Mesenteric fat pad (tissue), 1 donor: ENCODE data around the gene MYO15B. TPM values are rescaled to one million over a fixed set of nuclear protein-coding genes. Genes with fewer than 3 reads are reported as not detected.
"Not testable (repeated sequence)": the region's sequence is repeated elsewhere in the genome, so short reads cannot be mapped to it uniquely, and the experiment has no call there.

ENCODE experiments used
- DNase-seq: peaks from one replicate; pipeline ENCODE4 v3.0.0-alpha.2; 2020; ENCODE audit warnings: low spot score
- total RNA-seq: library from RNA; stranded (reverse); fragmentation: NEBNext Ultra II Directional; extraction: Animal tissue kit (Norgen Biotek cat#: 25700); gene quantifications from one replicate; pipeline ENCODE4 v1.2.1, GENCODE V29; 2021
- donor health status: DM: yes; HTN: yes; CAD: no.

MYO15B gene
- total RNA-seq, 1 donor from 2014 or later: 110 TPM

DNA sequence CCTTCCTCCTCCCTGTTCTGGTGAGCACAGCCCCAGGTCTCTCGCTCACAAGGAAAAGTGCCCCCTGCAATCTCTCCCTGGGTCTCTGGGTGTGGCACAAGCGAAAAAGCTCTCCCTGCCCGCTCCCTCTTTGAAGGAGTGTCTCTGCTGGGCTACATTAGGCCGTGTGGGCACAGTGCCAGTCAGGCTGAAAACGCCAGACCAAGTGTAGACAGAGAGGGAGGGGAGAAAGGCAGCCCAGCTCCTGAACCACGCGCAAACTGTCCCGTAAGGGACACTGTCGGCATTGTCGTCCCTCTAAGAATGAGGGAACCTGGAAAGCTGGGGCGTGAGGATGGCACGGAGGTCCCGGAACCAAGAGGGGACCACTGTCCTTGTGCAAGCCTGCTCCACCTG lies 49.5 kb downstream of the MYO15B start:
- no peak for DNase-seq

- DNase-seq: no peak
These were observed 50.0 kb downstream of the MYO15B start for GRCh38 chr17:75637551-75637950.

GRCh38 chr17:75638039-75638438 lies 50.4 kb downstream of the MYO15B start:
- DNase-seq: not testable (repeated sequence)

GRCh38 chr17:75638893-75639292 lies 51.3 kb downstream of the MYO15B start:
- DNase-seq: no peak

- no peak for DNase-seq
These were observed 51.7 kb downstream of the MYO15B start for GRCh38 chr17:75639327-75639726.

GRCh38 chr17:75639771-75640555 lies 52.4 kb downstream of the MYO15B start:
- DNase-seq: no peak

- no peak for DNase-seq
These were observed 53.0 kb downstream of the MYO15B start for GRCh38 chr17:75640556-75641119.

GRCh38 chr17:75641343-75641742 lies 53.7 kb downstream of the MYO15B start:
- no peak for DNase-seq

DNA sequence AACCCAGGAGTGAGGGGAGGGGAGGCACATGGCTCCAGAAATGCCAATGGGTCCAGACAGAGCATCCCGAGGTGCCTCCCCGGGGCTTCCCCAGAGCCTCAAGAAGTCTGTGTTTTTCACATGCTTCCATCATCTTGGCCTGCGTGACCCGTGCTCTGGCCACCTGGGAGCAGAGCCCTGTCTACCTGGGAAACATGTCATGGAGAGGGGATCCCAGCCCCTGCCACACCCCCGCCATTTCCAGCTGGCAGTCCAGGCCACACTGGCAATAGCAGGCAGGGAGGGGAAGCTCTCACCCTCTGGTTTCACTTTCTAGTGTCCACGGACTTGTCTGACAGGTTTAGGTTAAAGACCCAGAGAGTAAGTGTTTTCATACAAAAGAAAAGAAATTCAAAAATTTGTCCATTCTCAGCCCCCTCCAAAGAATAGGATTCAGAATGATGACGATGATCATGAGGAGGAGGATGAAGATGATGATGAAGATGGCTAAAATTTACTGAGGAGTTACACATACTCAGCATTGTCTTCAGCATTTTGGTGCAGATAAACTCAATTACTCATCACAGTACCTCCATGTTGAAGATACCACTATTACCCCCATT lies 54.7 kb downstream of the MYO15B start:
- DNase-seq: no peak

- no peak for DNase-seq
These were observed 55.4 kb downstream of the MYO15B start for GRCh38 chr17:75642784-75643642.

GRCh38 chr17:75643643-75644017 lies 56.0 kb downstream of the MYO15B start:
- no peak for DNase-seq

- DNase-seq: no peak
These were observed 57.9 kb downstream of the MYO15B start for GRCh38 chr17:75645501-75645888.

DNA sequence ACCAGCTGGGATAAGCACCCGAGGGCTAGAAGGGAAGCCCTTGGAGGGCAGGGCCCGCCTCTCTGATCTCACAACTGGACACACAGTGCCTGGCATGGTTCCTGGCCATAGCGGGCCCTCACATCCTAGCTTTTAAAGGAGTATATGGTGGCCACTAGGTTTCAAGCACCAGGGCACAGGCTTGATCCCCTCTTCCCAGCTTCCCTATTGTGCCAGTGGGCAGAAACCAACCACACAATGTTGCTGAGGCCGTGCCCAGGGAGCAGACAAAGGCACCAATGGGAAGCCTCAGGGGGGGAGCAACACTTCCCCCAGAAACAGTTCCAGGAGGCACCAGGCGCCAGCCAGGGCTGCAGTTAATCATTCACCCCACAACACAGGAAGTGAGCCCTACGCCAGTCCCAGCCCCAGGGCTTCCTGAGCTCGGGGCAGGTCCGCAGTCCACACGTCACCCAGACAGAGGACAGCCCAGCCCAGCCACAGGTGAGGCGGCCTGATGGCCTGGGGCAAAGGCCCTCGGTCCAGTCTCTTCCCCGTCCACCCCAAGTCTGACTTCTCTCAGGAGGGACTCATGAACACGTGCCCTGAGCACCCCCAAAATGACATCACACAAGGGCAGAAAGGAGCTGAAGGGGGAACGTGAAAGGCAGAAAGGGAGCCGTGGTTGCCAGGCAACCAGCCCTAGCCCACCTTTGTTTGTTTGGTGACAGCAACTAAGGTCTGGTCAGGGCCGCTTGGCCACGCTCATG lies 58.5 kb downstream of the MYO15B start:
- no peak for DNase-seq

DNA sequence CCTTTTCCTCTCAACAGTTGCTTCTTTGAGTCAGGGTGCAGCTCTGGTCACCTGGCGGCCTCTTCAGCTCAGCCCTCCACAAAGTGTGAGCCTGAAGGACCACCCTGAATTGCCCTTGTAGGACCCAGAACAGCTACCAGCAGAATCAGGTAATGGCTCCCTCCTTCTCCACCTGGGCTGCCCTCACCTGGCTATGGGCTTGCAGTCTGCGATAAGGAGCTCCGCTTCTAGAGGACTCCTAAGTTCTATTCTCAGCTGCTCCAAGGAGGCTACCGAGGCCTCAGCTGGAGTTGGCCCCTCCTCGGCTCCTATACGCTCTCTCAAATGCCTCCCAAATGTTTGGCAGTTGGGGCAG lies 59.0 kb downstream of the MYO15B start:
- DNase-seq: no peak

DNA sequence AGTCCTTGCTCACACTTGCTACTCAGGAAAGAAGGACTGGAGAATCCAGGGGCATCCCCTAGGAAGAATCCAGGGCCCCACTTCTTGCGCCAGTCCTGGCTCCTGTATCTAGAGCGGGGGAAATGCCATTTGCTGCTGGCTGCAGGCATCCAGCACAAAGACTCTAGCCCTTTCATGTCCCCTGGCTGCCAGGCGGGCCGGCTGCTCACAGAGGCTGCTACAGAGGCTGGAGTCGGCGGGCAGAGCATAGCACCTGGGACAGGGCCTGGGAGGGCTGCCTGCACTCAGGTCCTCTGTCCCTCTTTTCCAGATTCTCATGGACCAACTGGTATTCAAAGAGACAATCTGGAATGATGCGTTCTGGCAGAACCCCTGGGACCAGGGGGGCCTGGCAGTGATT lies 59.5 kb downstream of the MYO15B start:
- no peak for DNase-seq

DNA sequence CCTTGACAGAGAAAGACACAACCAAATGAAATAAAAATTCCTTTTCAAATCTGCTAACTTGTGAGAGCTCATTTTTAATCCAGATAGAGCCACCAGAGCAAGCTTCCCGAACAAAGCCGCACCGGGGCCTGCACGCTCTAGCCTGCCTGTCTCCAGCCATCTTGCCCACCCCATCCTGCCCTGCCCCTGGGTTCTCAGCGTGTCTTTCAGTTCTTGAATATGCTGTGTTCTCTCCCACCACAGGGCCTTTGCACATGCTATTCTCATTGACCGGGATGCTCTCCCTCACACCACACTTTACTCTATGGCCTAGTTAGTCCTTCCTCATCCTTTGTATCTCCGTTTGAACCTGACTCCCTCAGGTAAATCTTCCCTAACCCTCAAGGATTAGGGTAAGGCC lies 60.3 kb downstream of the MYO15B start:
- DNase-seq: no peak

DNA sequence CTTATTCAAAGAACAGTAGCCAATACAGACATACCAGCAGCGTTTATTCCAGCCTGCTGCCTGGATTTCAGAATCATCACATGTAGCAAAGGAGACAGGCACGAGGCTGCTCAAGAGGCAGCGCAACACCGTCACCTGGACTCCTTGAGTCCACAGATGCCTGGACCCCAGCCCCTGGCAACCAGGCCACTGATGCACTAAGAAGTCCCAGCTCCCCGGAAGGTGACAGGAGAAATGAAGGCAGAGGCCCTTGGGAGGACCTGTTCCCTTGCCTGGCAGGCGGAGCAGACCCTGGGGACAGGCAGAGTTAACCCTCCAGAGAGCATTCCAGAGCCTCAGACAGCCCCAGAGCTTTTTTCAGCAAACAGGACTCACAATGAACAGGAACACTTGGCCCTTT lies 62.1 kb downstream of the MYO15B start:
- no peak for DNase-seq

GRCh38 chr17:75650874-75651273 lies 63.3 kb downstream of the MYO15B start:
- DNase-seq: no peak

GRCh38 chr17:75652341-75652740 lies 64.7 kb downstream of the MYO15B start:
- no peak for DNase-seq

GRCh38 chr17:75652934-75653549 lies 65.4 kb downstream of the MYO15B start:
- DNase-seq: no peak

DNA sequence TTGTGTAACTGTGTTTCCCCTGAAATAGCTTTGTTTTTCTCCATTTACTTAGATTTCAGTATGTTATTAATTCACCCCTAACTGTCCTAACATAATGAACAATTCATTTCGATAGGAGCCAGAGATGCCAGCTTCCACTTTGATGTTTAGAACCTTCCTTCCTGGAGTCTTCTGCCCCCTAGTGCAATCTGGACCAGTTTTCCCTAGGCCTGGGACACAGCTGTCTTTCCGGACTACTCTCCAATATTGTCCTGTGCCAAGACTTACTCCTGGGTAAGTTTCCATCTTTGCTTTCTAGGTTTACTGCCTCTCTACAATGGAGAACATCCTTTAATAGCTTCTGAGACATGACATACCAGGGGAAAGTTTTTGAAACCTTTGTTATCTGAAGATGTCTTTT lies 66.6 kb downstream of the MYO15B start:
- no peak for DNase-seq
